Hypothalamus (tissue), 51 donors: ENCODE measurements around the gene PMPCA.
A peak's percentile ranks its signal among the peaks of the same experiment; 100 is the strongest.
"Not testable (repeated sequence)": the region's sequence is repeated elsewhere in the genome, so short reads cannot be mapped to it uniquely, and the experiment has no call there.

ENCODE experiments used
- DNase-seq, 51 donors: peaks; one replicate each; lab custom pipeline; 2025; lab: John Stamatoyannopoulos, UW

The PMPCA gene

GRCh38 chr9:136409557-136410455 lies 652 bp upstream of the PMPCA start:
- DNase-seq = peak in 22 of 51 donors; percentile 6 to 68 (median 27)

DNA sequence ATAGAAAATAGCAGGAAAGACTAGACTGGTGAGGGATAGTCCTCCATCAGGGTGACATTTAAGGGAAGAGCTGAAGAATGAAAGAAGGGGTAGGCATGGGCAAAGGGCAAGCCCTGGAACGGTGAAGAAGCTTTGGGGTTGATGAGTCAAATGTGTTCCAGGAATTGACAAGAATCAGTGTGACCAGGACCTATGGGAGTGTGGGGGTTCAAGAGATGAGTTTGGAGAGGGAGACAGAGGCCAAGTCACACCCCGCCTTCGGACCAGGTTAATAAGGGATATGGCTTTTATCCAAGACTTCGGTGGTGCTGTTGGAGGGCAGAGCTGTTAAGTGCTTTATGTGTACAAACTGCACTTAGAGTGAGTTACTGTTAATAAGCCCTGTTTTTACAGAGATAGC lies 920 bp downstream of the PMPCA start:
- no peak for DNase-seq

GRCh38 chr9:136412962-136413361 lies 2.5 kb downstream of the PMPCA start:
- DNase-seq = peak in 17 of 51 donors; percentile 4 to 44 (median 22)

DNA sequence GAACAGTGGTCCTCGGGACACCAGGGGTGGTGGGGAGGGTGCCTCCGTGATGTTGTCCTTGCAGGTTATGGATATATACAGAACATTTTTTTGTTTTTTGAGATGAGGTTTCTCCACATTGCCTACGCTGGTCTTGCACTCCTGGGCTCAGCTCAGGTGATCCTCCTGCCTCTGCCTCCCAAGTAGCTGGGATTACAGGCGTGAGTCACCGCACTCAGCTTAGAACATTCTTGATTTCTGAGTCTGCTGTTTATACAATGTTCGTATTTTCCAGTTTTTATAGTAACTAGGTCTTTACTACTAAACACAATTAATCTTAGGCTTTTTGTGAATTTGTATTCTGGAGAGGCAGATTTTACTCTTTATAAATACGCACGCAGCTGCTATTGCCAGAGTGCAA lies 6.0 kb downstream of the PMPCA start:
- DNase-seq = no peak

GRCh38 chr9:136416914-136417313 lies 6.5 kb downstream of the PMPCA start:
- DNase-seq = no peak

DNA sequence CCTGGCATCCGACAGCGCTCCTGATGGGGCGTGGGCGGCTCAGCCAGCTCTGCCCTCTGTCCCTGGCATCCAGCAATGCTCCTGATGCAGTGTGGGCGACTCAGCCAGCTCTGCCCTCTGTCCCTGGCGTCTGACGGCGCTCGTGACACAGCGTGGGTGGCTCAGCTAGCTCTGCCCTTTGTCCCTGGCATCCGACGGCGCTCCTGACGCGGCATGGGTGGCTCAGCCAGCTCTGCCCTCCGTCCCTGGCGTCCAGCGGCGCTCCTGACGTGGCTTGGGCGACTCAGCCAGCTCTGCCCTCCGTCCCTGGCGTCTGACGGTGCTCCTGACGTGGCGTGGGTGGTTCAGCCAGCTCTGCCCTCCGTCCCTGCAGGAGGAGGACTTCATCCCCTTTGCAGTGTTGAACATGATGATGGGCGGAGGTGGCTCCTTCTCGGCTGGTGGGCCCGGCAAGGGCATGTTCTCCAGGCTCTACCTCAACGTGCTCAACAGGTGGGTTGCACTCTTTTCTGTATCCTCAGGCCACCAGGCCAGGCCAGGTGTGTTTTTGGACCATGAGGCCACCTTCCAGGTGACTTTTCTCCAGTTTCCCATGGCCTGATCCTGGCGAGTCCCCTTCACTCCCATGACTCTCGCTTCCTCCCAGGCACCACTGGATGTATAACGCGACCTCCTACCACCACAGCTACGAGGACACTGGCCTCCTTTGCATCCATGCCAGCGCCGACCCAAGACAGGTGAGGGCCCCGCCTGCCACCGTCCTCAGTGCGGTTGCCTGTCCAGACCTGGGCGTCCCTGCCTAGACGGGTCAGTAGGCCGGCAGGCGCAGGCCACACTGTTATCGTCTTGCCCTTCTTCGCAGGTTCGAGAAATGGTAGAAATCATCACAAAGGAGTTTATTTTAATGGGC lies 8.0 kb downstream of the PMPCA start:
- no peak for DNase-seq

GRCh38 chr9:136419092-136419420 lies 8.6 kb downstream of the PMPCA start:
- no peak for DNase-seq

DNA sequence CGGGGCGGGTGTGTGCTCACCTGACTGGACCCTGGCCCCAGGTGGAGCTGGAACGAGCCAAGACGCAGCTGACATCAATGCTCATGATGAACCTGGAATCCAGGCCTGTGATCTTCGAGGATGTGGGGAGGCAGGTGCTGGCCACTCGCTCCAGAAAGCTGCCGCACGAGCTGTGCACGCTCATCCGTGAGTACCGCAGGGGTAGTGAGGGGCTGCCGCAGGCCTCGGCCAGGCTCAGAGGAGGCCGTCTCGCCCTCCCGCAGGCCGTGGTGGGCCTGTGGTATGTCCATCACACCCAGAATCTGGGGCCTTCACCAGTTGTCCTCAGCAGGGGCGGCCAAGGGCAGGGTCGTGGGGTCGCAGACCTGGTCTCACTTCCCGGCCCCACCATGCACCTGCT lies 11.3 kb downstream of the PMPCA start:
- DNase-seq = no peak

- no peak for DNase-seq
Measured at GRCh38 chr9:136422876-136423275, 12.4 kb downstream of the PMPCA start.

DNA sequence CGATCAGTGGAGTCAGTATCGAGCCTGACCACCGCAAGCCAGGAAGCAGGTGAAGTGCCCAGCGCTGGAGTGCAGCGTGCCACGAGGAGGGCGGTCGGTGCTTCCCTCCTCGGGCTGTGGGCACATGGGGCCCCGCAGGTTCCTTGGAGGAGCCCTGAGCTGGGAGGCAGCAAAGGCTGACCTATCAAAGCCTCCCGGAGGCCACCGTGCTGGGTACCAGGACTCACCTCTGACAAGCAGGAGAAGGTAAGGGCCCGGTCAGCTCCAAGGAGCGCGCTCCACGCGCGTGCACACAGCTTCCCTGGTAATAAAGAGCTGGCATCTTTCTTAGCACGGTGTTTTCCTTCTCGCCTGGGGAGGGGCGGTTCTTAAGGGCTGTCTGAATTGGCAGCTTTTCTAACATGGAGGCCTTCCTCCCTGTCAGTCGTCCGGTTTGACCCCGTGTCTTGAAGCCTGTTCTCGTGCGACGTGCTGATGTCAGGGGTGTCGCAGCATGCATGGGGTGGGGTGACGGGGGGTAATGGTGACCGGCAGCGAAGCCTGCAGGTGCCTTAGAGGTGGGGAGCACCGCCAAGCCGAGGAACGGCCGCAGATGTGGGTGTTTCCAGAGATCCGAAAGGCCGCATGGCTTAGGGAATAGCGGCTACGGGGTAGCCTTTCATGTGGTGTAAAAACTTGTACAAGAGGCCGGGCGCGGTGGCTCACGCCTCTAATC lies 13.1 kb downstream of the PMPCA start:
- DNase-seq = no peak

- no peak for DNase-seq
Measured at GRCh38 chr9:136424750-136425362, 14.4 kb downstream of the PMPCA start.

DNA sequence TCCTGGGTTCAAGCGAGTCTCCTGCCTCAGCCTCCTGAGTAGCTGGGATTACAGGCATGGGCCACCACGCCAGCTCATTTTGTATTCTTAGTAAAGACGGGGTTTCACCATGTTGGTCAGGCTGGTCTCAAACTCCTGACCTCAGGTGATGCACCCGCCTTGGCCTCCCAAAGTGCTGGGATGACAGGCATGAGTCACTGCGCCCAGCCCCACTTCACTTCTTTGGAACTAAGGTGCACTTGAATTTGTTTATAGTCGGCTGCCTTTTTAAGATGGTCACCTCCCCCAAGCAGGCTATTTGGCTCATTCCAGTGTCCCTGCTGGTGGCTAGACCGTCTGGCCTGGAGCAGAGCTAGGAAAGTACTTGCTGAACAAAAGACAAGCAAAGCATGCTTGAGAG lies 14.9 kb downstream of the PMPCA start:
- not testable (repeated sequence) for DNase-seq

- DNase-seq = no peak
Measured at GRCh38 chr9:136426787-136427186, 16.3 kb downstream of the PMPCA start.

DNA sequence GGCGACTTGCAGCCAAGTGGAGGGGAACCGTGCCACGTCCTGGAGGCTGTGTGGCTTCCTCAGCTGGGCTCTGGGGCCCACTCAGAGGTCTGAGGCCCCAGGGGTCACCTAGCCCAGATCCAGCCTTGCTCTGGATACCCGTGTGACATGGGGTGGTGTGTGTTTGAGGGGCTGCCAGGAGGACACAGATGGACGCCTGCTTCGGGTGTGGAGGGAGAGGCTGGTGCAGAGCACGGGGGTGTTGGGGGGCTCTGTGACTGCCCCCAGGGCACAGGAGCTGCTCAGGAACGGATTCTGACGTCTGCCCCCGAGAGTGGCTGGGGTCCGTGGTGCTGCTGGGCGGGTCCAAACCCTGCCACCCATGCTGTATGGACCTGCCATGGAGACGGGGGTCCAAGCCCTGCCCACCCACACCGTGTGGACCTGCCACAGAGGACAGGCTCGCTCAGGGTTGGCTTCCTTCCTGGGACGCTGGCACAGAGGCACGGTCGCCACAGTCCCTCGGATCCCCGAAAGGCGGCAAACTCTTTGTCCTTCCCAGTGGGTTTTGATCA lies 18.7 kb downstream of the PMPCA start:
- DNase-seq = no peak

GRCh38 chr9:136429683-136430491 lies 19.4 kb downstream of the PMPCA start:
- DNase-seq = no peak

GRCh38 chr9:136430588-136431234 lies 20.3 kb downstream of the PMPCA start:
- no peak for DNase-seq

DNA sequence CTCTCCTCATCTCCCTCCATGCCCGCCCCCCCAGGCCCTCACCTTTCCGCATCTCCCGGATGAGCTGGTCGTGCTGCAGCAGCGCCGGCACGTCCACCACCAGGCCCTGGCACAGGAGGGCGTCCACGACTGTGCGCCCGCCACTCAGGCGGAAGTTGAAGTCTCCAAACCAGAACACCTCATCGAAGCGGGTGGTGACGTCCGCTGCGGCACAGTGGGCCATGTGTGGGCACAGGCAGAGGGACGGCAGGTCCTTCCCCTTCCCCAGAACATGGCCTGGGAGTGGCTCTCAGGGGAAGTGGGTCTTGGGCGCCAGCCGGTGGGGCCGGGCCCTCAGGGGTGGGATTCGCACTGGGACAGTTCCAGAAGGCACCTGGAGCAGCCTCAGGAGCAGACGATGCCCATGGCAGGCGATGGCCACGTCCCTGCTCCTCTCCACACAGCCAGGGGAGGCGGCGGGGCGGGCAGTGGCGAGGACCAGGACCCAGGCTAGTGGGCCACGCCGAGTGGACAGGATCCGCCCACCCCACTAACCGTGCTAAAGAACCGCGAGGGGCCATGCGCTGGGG lies 21.4 kb downstream of the PMPCA start:
- DNase-seq = no peak

- DNase-seq = no peak
Measured at GRCh38 chr9:136432591-136432990, 22.1 kb downstream of the PMPCA start.
